ENCODE results near the gene COL27A1.

GRCh38 chr9:114109124-114109523 lies 46.2 kb upstream of the COL27A1 start:
- TF ChIP-seq ZNF239 (tag by site-specific recombination; IDR thresholded peaks at IDR 0.05) (no peak), CTCF (tag by site-specific recombination; IDR thresholded peaks at IDR 0.05) (no peak), ZBTB44 (tag by site-specific recombination; IDR thresholded peaks at IDR 0.05) (no peak), ZNF324 (tag by site-specific recombination; IDR thresholded peaks at IDR 0.05) (no peak), ZBTB1 (tag by site-specific recombination; IDR thresholded peaks at IDR 0.05) (no peak), ZNF704 (tag by site-specific recombination; IDR thresholded peaks at IDR 0.05) (no peak), ZBTB20 (tag by site-specific recombination; IDR thresholded peaks at IDR 0.05) (no peak), ZNF121 (tag by site-specific recombination; IDR thresholded peaks at IDR 0.05) (no peak), ZNF510 (tag by site-specific recombination; IDR thresholded peaks at IDR 0.05; ENCODE audit: insufficient replicate concordance) (no peak), KLF7 (tag by site-specific recombination; IDR thresholded peaks at IDR 0.05; ENCODE audit: borderline replicate concordance) (no peak), ZNF280C (tag by site-specific recombination; IDR thresholded peaks at IDR 0.05) (no peak), WT1 (tag by site-specific recombination; IDR thresholded peaks at IDR 0.05) (no peak)

Measured in HEK293 (cell line).